AG04450 (cell line): ENCODE measurements around the gene COL19A1. TPM values are rescaled to one million over a fixed set of nuclear protein-coding genes. Genes with fewer than 3 reads are reported as not detected.

Source experiments
- CTCF ChIA-PET: fragments of 300-600, 350-600 bp; formaldehyde crosslinking; extraction: SDS; loops from one replicate; lab custom pipeline; 2022; ENCODE audit warnings: antibody characterized with exemption, inconsistent platforms; lab: Charles Lee
- POLR2A ChIA-PET: fragments of 350-600 bp; formaldehyde crosslinking; extraction: SDS; loops from one replicate; lab custom pipeline; 2021; ENCODE audit warnings: antibody characterized with exemption, inconsistent platforms; lab: Yijun Ruan, JAX
- DNase-seq: peaks from one replicate; pipeline ENCODE4 v3.0.0-alpha.2; 2011; ENCODE audit warnings: low read depth, low spot score
- H3K27ac ChIP-seq: one replicate; pipeline ENCODE4 v1.5.1; 2012; ENCODE audit warnings: low read depth, low read length, control low read depth
- H3K27me3 ChIP-seq: one replicate; pipeline ENCODE4 v1.6.0; 2012; ENCODE audit warnings: low read length; ENCODE audit not compliant: control insufficient read depth, insufficient read depth
- H3K4me3 ChIP-seq: 2 replicates; pipeline ENCODE4 v1.5.1; 2011; ENCODE audit warnings: mild to moderate bottlenecking, low read depth, low read length, control low read depth
- H3K9me3 ChIP-seq: 2 replicates; pipeline ENCODE4 v1.5.1; 2012; ENCODE audit warnings: low read length; ENCODE audit not compliant: control insufficient read depth, insufficient read depth
- CTCF ChIP-seq: IDR thresholded peaks from 2 replicates; pipeline ENCODE4 v1.5.1; 2011; ENCODE audit warnings: low read depth, low read length, control low read depth, inconsistent platforms
- polyA plus RNA-seq: library from polyadenylated mRNA; depleted of rRNA; stranded (reverse); fragments of >200 nt; gene quantifications from 2 replicates; pipeline ENCODE4 v1.2.3, GENCODE V29; 2011

The COL19A1 gene
- polyA plus RNA-seq, 1 experiment, result 0.09 TPM

DNA sequence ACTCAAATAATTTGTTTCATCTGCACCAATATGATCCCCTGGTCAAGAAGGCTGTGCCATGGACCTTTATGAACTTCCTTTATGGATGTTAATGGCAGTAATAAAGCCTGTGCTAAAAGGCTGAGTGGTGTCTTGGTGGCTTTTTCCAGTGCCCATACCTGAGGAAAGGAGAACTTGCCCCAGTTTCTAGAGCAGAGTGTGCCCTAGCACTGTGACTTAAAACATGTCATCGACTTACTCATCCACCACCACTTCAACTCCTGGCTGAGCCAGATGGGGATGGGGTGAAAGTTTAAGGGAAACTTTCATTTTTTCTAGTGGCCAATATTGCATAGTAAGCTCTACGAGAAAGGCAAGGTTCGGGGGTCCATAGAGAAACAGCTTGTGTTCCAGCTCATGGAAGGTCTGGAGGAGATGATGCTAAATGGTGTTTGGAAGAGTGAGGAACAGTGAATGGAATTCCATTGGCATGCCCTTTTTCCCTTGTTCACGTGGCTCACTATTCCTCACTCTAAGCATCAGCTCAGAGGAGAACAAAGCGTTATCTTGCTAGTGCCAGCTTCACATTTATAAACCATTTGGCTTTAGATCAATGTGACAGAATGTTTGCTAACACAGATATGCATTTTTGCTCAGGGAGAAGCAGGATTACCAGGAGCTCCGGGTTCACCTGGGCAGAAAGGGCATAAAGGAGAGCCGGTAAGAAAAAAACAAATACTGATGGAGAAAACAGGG is 71.2 kb downstream of the COL19A1 start:
- POLR2A ChIA-PET, result no interaction called here
- H3K27me3 ChIP-seq, result no peaks in the 10 kb centered on the region
- DNase-seq, result no peak
- no peak overlapping the region for H3K4me3 ChIP-seq
- CTCF ChIA-PET, result no interaction called here
- no peak for TF ChIP-seq CTCF
- H3K27ac ChIP-seq, result no peak overlapping the region
- no peaks in the 10 kb centered on the region for H3K9me3 ChIP-seq

- no peak for TF ChIP-seq CTCF
- Histone ChIP-seq H3K27me3 (no peaks in the 10 kb centered on the region), H3K27ac (no peak overlapping the region), H3K4me3 (no peak overlapping the region), H3K9me3 (no peaks in the 10 kb centered on the region)
- DNase-seq, result no peak
- ChIA-PET CTCF (no interaction called here), POLR2A (no interaction called here)
Measured at GRCh38 chr6:69942485-69942884, 76.1 kb downstream of the COL19A1 start.

- no peak for TF ChIP-seq CTCF
- no peaks in the 10 kb centered on the region for H3K9me3 ChIP-seq
- no peaks in the 10 kb centered on the region for H3K27me3 ChIP-seq
- H3K4me3 ChIP-seq, result no peak overlapping the region
- no peak overlapping the region for H3K27ac ChIP-seq
- POLR2A ChIA-PET, result no interaction called here
- DNase-seq, result no peak
- CTCF ChIA-PET, result interaction anchor here (0.6 kb wide), 1 partner anchor 78 kb away, joined by 3 read pairs; no protein-coding TSS in a partner anchor
Measured at GRCh38 chr6:69945192-69945591, 78.8 kb downstream of the COL19A1 start.

- CTCF ChIA-PET, result no interaction called here
- no peaks in the 10 kb centered on the region for H3K9me3 ChIP-seq
Measured at GRCh38 chr6:69948479-69949114, 82.2 kb downstream of the COL19A1 start.

More at GRCh38 chr6:69948479-69949114, 82.2 kb downstream of the COL19A1 start:
- no peak for TF ChIP-seq CTCF
- Histone ChIP-seq H3K27me3 (no peaks in the 10 kb centered on the region), H3K4me3 (no peak overlapping the region), H3K27ac (no peak overlapping the region)
- POLR2A ChIA-PET, result no interaction called here
- no peak for DNase-seq
